Measurements from ENCODE around the gene TMEM14A.

GRCh38 chr6:52645976-52646375 is 24.9 kb upstream of the TMEM14A start:
- TF ChIP-seq POLR2AphosphoS5 (IDR thresholded peaks at IDR 0.05; ENCODE audit: low read depth) (no peak), REST (IDR thresholded peaks at IDR 0.05; ENCODE audit: insufficient replicate concordance, low read depth) (no peak), CTCF (IDR thresholded peaks at IDR 0.05; ENCODE audit: insufficient read depth, low read length) (no peak)

All from HL-60 (cell line).